HEK293 (cell line): Measurements from ENCODE around the gene PRMT5.

ENCODE experiments used
- CTCF ChIA-PET: fragments of 350-600 bp; formaldehyde crosslinking; extraction: SDS; loops from one replicate; lab custom pipeline; 2021; ENCODE audit warnings: antibody characterized with exemption; lab: Yijun Ruan, JAX
- POLR2A ChIA-PET: fragments of 300-600 bp; formaldehyde crosslinking; extraction: SDS; loops from one replicate; lab custom pipeline; 2020; ENCODE audit warnings: antibody characterized with exemption, inconsistent platforms; lab: Yijun Ruan, JAX
- H3K27ac ChIP-seq: fragments of 200-500 bp; sonication (Bioruptor generic); 2 replicates; pipeline ENCODE4 v1.5.1; 2014; ENCODE audit warnings: low read depth, low read length, control low read depth, inconsistent platforms; ENCODE audit errors: extremely low read depth
- H3K36me3 ChIP-seq, 2 experiments: fragments of 200-500 bp in 1 of 2; sonication (Bioruptor generic) in 1 of 2; 1 replicate in 1 of 2; 2 replicates in 1 of 2; pipeline ENCODE4 v1.5.1; 2014 to 2017; ENCODE audit warnings: inconsistent platforms in 2 of 2, low read length in 2 of 2; ENCODE audit not compliant: control insufficient read depth in 2 of 2, insufficient read depth in 1 of 2
- H3K4me1 ChIP-seq: fragments of 200-500 bp; sonication (Bioruptor generic); 2 replicates; pipeline ENCODE4 v1.5.1; 2014; ENCODE audit warnings: mild to moderate bottlenecking, low read length, inconsistent platforms; ENCODE audit not compliant: control insufficient read depth, insufficient read depth
- H3K4me3 ChIP-seq: 2 replicates; pipeline ENCODE4 v1.5.1; 2011; ENCODE audit warnings: low read depth, mild to moderate bottlenecking, control low read depth, low read length, moderate library complexity
- H3K9me3 ChIP-seq: fragments of 200-500 bp; sonication (Bioruptor generic); 2 replicates; pipeline ENCODE4 v1.5.1; 2014; ENCODE audit warnings: low read depth, low read length, inconsistent platforms; ENCODE audit not compliant: control insufficient read depth, insufficient read depth
- BCL11B ChIP-seq: fragments of 450-650 bp; formaldehyde crosslinking; IDR thresholded peaks from 2 replicates; pipeline ENCODE4 v1.5.1; 2016; ENCODE audit warnings: low read depth, missing biosample characterization, missing genetic modification characterization
- EGR2 ChIP-seq: fragments of 450-650 bp; formaldehyde crosslinking; IDR thresholded peaks from 2 replicates; pipeline ENCODE4 v1.5.1; 2016; ENCODE audit warnings: low read depth, missing biosample characterization, missing genetic modification characterization
- HOXA7 ChIP-seq: sonication (generic); formaldehyde crosslinking; IDR thresholded peaks from 2 replicates; pipeline ENCODE4 v1.8.1; 2022; ENCODE audit warnings: missing genetic modification reagents, borderline replicate concordance
- KLF9 ChIP-seq: fragments of 450-650 bp; formaldehyde crosslinking; IDR thresholded peaks from 2 replicates; pipeline ENCODE4 v1.5.1; 2016; ENCODE audit warnings: missing biosample characterization, missing genetic modification characterization, low read depth
- WT1 ChIP-seq: fragments of 450-650 bp; formaldehyde crosslinking; IDR thresholded peaks from 2 replicates; pipeline ENCODE4 v1.5.1; 2016; ENCODE audit warnings: missing biosample characterization, missing genetic modification characterization
- ZBTB21 ChIP-seq: fragments of 450-650 bp; formaldehyde crosslinking; IDR thresholded peaks from 2 replicates; pipeline ENCODE4 v1.5.1; 2017; ENCODE audit warnings: missing biosample characterization, missing genetic modification characterization
- ZFP41 ChIP-seq: fragments of 450-650 bp; formaldehyde crosslinking; IDR thresholded peaks from 2 replicates; pipeline ENCODE4 v1.5.1; 2016; ENCODE audit warnings: missing biosample characterization, missing genetic modification characterization, borderline replicate concordance
- ZNF148 ChIP-seq: fragments of 450-650 bp; formaldehyde crosslinking; IDR thresholded peaks from 2 replicates; pipeline ENCODE4 v1.5.0; 2017; ENCODE audit warnings: missing biosample characterization, missing genetic modification characterization, borderline replicate concordance
- ZNF157 ChIP-seq: fragments of 450-650 bp; formaldehyde crosslinking; IDR thresholded peaks from 2 replicates; pipeline ENCODE4 v1.5.1; 2016; ENCODE audit warnings: missing biosample characterization, missing genetic modification characterization
- ZNF18 ChIP-seq: fragments of 450-650 bp; formaldehyde crosslinking; IDR thresholded peaks from 2 replicates; pipeline ENCODE4 v1.5.1; 2016; ENCODE audit warnings: missing biosample characterization, missing genetic modification characterization
- ZNF280C ChIP-seq: fragments of 450-650 bp; formaldehyde crosslinking; IDR thresholded peaks from 2 replicates; pipeline ENCODE4 v1.5.1; 2016; ENCODE audit warnings: missing biosample characterization, missing genetic modification characterization
- ZNF280D ChIP-seq: fragments of 450-650 bp; formaldehyde crosslinking; IDR thresholded peaks from 2 replicates; pipeline ENCODE4 v1.5.1; 2016; ENCODE audit warnings: missing biosample characterization, missing genetic modification characterization
- ZNF335 ChIP-seq: fragments of 450-650 bp; formaldehyde crosslinking; conservative IDR thresholded peaks from 2 replicates; pipeline ENCODE4 v1.5.1; 2016; ENCODE audit warnings: missing biosample characterization, missing genetic modification characterization
- ZNF398 ChIP-seq: fragments of 450-650 bp; formaldehyde crosslinking; IDR thresholded peaks from 2 replicates; pipeline ENCODE4 v1.5.1; 2017; ENCODE audit warnings: missing biosample characterization, missing genetic modification characterization
- ZNF433 ChIP-seq: fragments of 450-650 bp; formaldehyde crosslinking; IDR thresholded peaks from 2 replicates; pipeline ENCODE4 v1.5.1; 2016; ENCODE audit warnings: missing biosample characterization, missing genetic modification characterization, low read depth
- ZNF558 ChIP-seq: fragments of 450-650 bp; formaldehyde crosslinking; IDR thresholded peaks from 2 replicates; pipeline ENCODE4 v1.5.1; 2016; ENCODE audit warnings: missing biosample characterization, missing genetic modification characterization
- ZNF596 ChIP-seq: fragments of 450-650 bp; IDR thresholded peaks from 2 replicates; pipeline ENCODE4 v1.5.0; 2018; ENCODE audit warnings: missing biosample characterization, mild to moderate bottlenecking, missing genetic modification characterization, moderate library complexity
- ZNF660 ChIP-seq: fragments of 450-650 bp; IDR thresholded peaks from 2 replicates; pipeline ENCODE4 v1.5.1; 2018; ENCODE audit warnings: missing biosample characterization, mild to moderate bottlenecking, missing genetic modification characterization
- ZNF664 ChIP-seq: fragments of 450-650 bp; formaldehyde crosslinking; IDR thresholded peaks from 2 replicates; pipeline ENCODE4 v1.5.1; 2016; ENCODE audit warnings: missing biosample characterization, missing genetic modification characterization
- ZNF677 ChIP-seq: fragments of 450-650 bp; IDR thresholded peaks from 2 replicates; pipeline ENCODE4 v1.5.0; 2018; ENCODE audit warnings: missing biosample characterization, mild to moderate bottlenecking, missing genetic modification characterization, moderate library complexity
- ZNF747 ChIP-seq: fragments of 450-650 bp; formaldehyde crosslinking; IDR thresholded peaks from 2 replicates; pipeline ENCODE4 v1.5.1; 2016; ENCODE audit warnings: missing biosample characterization, missing genetic modification characterization

The PRMT5 gene

GRCh38 chr14:22929961-22930364, 787 bp upstream of the PRMT5 start:
- Histone ChIP-seq H3K4me3 (peak overlapping the region; percentile 78), H3K36me3 (peaks cover 14 to 29% of the 10 kb centered on the region in 2 experiments; a peak in 2 of 3 replicates), H3K9me3 (no peaks in the 10 kb centered on the region), H3K27ac (peak overlapping the region; percentile 45; the same call in 1 of the 2 replicates), H3K4me1 (no peaks in the 10 kb centered on the region)
- ChIA-PET POLR2A (interaction anchor here (1.0 to 3.5 kb wide), 13 partner anchors 10 to 341 kb away, joined by 3 to 41 read pairs (median 5); partner anchors contain the start of genes ACIN1, AJUBA, C14orf119 and DAD1), CTCF (interaction anchor here (0.7 to 3.8 kb wide), 28 partner anchors 10 to 164 kb away, joined by 3 to 33 read pairs (median 6); partner anchors contain the start of genes AJUBA, CDH24, HAUS4 and LRP10)
- TF ChIP-seq ZNF660 (tag by site-specific recombination) (0 out of 2 replicates have a peak, but pooled peaks have one; percentile 13), ZNF335 (peak; percentile 40), ZNF280C (tag by site-specific recombination) (no peak), ZNF664 (peak; percentile 97)

GRCh38 chr14:22928237-22929103, 706 bp downstream of the PRMT5 start:
- H3K4me1 ChIP-seq, result no peaks in the 10 kb centered on the region
- CTCF ChIA-PET, result interaction anchor here (0.6 to 3.8 kb wide), 10 partner anchors 9 to 140 kb away, joined by 3 to 33 read pairs (median 8); partner anchors contain the start of genes HAUS4 and RBM23
- TF ChIP-seq ZNF18 (tag by site-specific recombination), result no peak
- TF ChIP-seq ZNF677 (tag by site-specific recombination), result no peak
- 0 out of 2 replicates have a peak, but pooled peaks have one; percentile 6 for TF ChIP-seq ZBTB21 (tag by site-specific recombination)
- TF ChIP-seq ZNF148 (tag by site-specific recombination), result no peak
- TF ChIP-seq ZNF596, result no peak
- TF ChIP-seq ZNF433 (tag by site-specific recombination), result no peak
- TF ChIP-seq HOXA7 (CRISPR knock-in tag), result no peak
- TF ChIP-seq EGR2 (tag by site-specific recombination), result peak; percentile 27; the same call in 1 of the 2 replicates
- TF ChIP-seq ZNF280D (tag by site-specific recombination), result no peak
- TF ChIP-seq ZNF398, result 0 out of 2 replicates have a peak, but pooled peaks have one; percentile 31
- no peak for TF ChIP-seq BCL11B (tag by site-specific recombination)
- 0 out of 2 replicates have a peak, but pooled peaks have one; percentile 17 for TF ChIP-seq WT1 (tag by site-specific recombination)
- TF ChIP-seq ZNF747 (tag by site-specific recombination), result no peak
- no peak for TF ChIP-seq ZNF157
- TF ChIP-seq ZNF558 (tag by site-specific recombination), result no peak
- TF ChIP-seq KLF9 (tag by site-specific recombination), result 0 out of 2 replicates have a peak, but pooled peaks have one; percentile 14
- TF ChIP-seq ZFP41, result no peak

More at GRCh38 chr14:22928237-22929103, 706 bp downstream of the PRMT5 start:
- H3K27ac ChIP-seq, result peak overlapping the region; percentile 55; the same call in 1 of the 2 replicates
- H3K9me3 ChIP-seq, result no peaks in the 10 kb centered on the region
- POLR2A ChIA-PET, result interaction anchor here (0.6 to 3.5 kb wide), 15 partner anchors 9 to 339 kb away, joined by 3 to 41 read pairs (median 4); partner anchors contain the start of genes ACIN1, AJUBA, C14orf119 and DAD1
- peak overlapping the region; percentile 78 for H3K4me3 ChIP-seq
- H3K36me3 ChIP-seq, result peaks cover 25 to 44% of the 10 kb centered on the region in 2 experiments
